AG09309 (cell line): ENCODE measurements around the gene SNAI3.

ENCODE experiments used
- DNase-seq: peaks from one replicate; pipeline ENCODE4 v3.0.0-alpha.2; 2010; ENCODE audit warnings: low read depth
- H3K4me3 ChIP-seq: 2 replicates; pipeline ENCODE4 v1.5.1; 2011; ENCODE audit warnings: mild to moderate bottlenecking, low read depth, low read length, moderate library complexity; ENCODE audit not compliant: control insufficient read depth
- TF ChIP-seq, protein P1 (sequence below): IDR thresholded peaks from 2 replicates; pipeline ENCODE4 v1.5.1; 2011; ENCODE audit warnings: mild to moderate bottlenecking, low read depth, low read length, inconsistent platforms; ENCODE audit not compliant: insufficient read depth, control insufficient read depth; ENCODE audit errors: missing control alignments

The SNAI3 gene

GRCh38 chr16:88636488-88637265 lies 49.6 kb downstream of the SNAI3 start:
- no peak for DNase-seq
- no peak overlapping the region for H3K4me3 ChIP-seq
- TF ChIP-seq, protein P1, sequence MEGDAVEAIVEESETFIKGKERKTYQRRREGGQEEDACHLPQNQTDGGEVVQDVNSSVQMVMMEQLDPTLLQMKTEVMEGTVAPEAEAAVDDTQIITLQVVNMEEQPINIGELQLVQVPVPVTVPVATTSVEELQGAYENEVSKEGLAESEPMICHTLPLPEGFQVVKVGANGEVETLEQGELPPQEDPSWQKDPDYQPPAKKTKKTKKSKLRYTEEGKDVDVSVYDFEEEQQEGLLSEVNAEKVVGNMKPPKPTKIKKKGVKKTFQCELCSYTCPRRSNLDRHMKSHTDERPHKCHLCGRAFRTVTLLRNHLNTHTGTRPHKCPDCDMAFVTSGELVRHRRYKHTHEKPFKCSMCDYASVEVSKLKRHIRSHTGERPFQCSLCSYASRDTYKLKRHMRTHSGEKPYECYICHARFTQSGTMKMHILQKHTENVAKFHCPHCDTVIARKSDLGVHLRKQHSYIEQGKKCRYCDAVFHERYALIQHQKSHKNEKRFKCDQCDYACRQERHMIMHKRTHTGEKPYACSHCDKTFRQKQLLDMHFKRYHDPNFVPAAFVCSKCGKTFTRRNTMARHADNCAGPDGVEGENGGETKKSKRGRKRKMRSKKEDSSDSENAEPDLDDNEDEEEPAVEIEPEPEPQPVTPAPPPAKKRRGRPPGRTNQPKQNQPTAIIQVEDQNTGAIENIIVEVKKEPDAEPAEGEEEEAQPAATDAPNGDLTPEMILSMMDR = no peak

DNA sequence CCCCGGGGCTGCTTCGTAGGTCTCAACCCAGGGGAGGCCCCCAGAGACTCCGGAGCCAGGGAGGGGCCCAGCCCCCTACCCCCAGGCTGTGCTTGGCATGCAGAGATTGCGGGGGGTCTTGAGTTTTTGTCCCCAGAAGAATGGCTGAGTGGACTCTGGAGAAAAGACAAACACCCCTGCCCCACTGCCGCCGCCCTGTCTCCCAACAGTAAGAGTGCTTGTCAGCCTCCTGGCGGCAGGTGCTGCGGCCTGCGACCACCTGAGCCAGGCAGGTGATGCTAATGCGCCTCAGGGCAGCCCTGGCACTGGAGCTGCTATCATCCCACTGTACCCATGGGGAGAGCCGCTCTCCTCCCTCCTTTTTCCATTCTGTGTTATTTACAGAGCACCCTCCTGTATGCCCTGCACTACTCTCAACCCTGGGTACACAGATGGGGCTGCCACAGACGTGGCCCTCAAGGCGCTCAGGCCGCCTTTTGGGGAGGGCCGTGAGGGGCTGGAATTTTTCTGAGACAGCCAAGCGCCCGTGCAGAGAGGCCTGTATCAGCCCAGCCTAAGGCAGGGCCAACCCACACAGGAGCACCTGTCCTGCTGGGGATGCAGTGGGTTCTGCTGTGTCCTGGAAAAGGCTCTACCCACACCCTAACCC lies 50.5 kb downstream of the SNAI3 start:
- DNase-seq = no peak
- no peak overlapping the region for H3K4me3 ChIP-seq
- TF ChIP-seq, protein P1 = no peak

DNA sequence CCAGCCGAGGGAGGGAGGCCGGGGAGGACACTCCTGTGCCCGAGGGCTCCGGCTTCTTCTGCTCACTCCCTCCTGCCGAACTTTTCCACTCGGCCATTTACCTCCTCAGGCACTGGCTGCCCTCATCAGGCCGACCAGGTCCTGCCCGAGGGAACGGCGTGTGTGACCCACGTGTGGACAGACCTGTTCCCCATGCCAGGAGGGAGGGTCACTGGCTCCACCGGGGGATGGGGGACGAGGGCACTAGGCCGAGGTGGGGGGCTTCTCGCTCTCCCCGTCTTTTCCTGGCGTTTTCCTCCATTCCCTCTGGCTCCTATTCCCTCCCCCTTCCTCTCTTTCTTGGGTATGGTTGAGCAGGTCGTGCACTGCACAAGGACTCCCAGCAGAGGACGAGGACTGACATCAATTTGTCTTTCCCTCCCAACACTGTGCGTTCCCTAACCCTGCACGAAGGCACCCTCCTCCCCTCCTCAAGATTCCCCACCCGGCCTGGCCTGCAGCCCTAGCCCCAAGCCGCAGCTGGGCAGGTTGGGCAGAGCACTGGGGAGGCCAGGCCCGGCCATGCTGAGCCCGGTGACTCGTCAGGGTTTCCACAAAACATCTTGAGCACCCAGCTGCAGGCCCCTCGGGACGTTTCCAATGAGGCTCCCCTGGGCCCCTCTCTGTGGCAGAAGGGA lies 51.2 kb downstream of the SNAI3 start:
- TF ChIP-seq, protein P1 = no peak
- peak overlapping the region; percentile 39 for H3K4me3 ChIP-seq
- DNase-seq = no peak

- TF ChIP-seq, protein P1 = no peak
- DNase-seq = no peak
- peak overlapping the region; percentile 39 for H3K4me3 ChIP-seq
Observed at GRCh38 chr16:88634141-88634993, 51.9 kb downstream of the SNAI3 start.

DNA sequence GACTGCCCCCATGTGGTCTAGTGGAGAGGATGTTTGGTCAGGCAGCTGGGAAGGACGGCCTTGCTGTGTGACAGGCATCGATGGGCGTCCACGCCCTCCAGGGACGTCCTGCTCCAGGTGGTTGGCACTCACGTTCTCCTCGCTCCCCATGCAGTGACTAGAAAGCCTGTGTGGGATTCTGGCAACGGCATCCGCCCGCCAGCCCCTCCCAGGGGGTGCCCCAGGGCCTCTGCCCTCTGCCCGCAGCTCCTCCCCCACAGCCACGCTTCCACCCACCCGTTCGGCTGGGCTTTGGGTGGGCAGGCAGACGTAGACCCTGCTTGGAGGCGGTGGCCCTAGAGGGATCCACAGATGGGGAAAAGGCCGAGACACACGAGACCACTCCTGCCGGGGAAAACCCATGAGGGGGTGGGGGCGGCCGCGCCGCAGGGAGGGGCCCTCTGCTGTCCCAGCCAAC lies 52.6 kb downstream of the SNAI3 start:
- DNase-seq = no peak
- TF ChIP-seq, protein P1 = peak; percentile 39
- H3K4me3 ChIP-seq = no peak overlapping the region; the same call in 1 of the 2 replicates

DNA sequence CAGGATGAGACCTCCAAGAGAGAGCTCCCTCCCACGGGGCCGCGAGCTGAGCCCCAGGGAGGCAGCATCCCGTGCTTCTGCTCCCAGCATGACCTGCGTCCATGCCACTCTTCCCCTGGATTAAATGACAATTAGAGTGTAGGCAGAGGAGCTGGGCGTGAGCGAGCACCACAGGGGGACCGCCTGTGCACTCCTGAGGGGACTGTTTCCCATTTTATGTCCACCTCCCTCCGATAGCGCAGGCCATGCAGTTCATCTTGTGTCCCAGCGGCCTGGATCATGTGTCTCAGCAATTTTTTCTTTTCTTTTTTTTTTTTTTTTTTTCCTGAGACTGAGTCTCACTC lies 53.7 kb downstream of the SNAI3 start:
- DNase-seq = no peak
- TF ChIP-seq, protein P1 = no peak
- H3K4me3 ChIP-seq = no peak overlapping the region
